Activated CD4-positive, alpha-beta T cell treated with anti-CD3 and anti-CD28 coated beads, Interleukin-2, amount 50 U/mL, for 16 hours (primary cell): ENCODE results near the gene CLDN3.
"Not testable (repeated sequence)": the region's sequence is repeated elsewhere in the genome, so short reads cannot be mapped to it uniquely, and the experiment has no call there.

Experiments
- DNase-seq: peaks from one replicate; pipeline ENCODE4 v3.0.0-alpha.2; 2020

CLDN3 gene

GRCh38 chr7:73735528-73735905, 34.6 kb downstream of the CLDN3 start:
- no peak for DNase-seq

DNA sequence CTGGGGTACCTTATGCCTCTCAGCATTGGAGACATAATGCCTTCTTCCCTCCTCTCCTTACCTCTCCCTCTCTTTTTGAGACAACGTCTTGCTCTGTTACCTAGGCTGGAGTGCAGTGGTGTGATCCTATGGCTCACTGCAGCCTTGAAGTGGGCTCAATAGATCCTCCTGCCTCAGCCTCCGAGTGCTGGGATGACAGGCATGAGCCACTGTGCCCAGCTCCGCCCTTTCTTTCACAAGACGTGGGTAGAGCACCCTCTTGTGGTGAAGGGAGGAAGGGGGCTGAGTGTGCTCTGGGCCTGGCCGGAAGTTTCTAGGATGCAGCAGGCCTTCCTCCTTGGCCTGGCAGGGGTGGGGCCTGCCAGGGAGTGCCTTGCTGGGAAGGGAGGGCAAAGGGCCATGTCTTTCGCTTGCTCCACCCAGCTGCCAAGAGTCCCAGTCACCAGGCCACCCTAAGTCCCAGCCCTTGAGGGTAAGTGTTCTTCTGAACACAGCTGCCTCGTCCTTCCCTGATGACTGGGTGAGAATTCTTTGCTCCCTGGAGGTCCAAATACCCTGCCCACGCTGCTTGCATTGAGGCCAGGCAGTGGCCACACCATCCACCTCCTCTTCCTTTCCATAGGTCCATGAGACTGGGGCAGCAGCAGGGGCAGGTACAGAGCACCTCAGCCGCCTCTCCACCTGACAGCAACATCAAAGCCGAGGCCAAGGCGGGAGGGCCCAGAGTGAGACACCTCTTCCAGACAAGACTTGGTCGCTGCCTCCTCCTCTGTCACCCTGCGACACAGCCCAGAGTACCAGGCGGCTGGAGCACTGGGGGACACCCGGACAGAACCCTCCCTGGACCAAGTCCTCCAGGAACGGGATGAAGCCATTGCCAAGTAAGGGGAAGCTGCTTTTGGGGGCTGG, 35.2 kb downstream of the CLDN3 start:
- DNase-seq, result peak; percentile 90

GRCh38 chr7:73732397-73732796, 37.7 kb downstream of the CLDN3 start:
- DNase-seq, result no peak

DNA sequence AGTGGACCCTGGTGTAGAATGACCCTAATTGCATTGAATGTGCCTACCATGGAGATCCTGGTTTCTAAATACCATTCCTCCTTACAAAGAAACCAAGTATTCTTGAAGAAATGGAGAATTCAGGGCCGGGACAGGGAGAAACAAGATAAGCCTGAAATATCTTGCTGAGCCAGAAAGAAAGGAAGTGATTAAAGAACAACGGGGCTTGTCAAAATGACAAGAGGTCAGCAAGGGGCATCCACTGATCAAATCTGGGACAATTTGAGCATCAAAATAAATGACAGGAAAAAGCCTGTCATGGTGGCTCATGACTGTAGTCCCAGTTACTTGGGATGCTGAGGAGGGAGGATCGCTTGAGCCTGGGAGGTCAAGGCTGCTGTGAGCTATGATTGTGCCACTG, 39.6 kb downstream of the CLDN3 start:
- no peak for DNase-seq

GRCh38 chr7:73728551-73728950, 41.5 kb downstream of the CLDN3 start:
- DNase-seq, result no peak

GRCh38 chr7:73727952-73728351, 42.1 kb downstream of the CLDN3 start:
- DNase-seq, result no peak

DNA sequence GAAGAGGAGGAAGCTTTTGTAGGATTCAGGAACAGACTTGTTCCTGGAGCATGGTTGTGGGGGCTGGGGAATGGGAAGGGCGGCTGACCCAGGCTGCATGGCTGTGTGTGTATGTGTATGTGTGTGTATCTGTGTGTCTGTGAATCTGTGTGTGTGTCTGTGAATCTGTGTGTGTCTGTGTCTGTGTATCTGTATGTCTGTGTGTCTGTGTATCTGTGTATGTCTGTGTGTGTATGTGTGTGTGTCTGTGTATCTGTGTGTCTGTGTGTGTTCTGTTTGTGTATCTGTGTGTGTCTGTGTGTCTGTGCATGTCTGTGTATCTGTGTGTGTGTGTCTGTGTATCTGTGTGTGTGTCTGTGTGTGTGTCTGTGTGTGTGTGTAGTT, 44.0 kb downstream of the CLDN3 start:
- DNase-seq, result no peak

DNA sequence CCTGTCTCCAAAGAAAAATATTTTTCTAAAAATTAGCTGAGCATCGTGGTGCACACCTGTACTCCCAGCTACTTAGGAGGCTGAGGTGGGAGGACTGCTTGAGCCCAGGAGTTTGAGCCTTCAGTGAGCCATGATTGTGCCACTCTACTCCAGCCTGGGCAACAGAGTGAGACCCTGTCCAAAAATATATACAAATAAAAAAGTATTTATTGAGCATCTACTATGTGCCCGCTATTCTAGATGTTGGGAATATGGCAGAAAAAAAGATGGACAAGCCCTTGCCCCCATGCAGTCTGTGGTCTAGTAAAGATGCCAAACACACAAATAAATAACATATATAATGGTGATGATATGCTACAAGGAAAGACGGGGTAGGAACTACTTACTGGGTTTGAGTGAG, 46.3 kb downstream of the CLDN3 start:
- no peak for DNase-seq

DNA sequence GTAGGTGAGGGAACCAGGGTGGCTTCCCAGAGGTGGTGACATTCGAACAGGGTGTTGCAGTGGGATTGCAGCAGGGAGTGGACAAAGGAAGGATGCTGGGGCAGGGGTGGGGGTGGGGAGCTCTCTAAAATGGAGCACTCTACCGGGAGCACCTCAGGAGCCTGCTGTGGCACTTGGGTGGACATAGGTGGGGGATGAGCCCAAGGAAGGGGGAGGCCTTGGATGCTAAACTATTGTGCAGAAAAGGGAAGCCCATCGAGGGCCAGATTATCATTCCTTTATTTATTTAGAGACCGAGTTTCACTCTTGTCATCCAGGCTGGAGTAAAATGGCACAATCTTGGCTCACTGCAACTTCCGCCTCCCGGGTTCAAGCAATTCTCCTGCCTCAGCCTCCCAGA, 47.3 kb downstream of the CLDN3 start:
- no peak for DNase-seq

DNA sequence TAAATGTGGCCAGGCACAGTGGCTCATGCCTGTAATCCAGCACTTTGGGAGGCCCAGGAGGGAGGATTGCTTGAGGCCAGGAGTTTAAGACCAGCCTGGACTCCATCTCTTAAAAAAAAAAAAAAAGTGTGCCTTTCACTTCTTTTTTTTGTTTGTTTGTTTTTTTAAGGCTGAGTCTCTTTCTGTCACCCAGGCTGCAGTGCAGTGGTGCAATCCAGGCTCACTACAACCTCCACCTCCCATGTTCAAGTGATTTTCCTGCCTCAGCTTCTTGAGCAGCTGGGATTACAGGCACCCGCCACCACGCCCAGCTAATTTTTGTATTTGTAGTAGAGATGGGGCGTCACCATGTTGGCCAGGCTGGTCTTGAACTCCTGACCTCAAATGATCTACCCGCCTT, 47.9 kb downstream of the CLDN3 start:
- not testable (repeated sequence) for DNase-seq

- DNase-seq, result no peak
Observed at GRCh38 chr7:73721377-73721817, 48.7 kb downstream of the CLDN3 start.

DNA sequence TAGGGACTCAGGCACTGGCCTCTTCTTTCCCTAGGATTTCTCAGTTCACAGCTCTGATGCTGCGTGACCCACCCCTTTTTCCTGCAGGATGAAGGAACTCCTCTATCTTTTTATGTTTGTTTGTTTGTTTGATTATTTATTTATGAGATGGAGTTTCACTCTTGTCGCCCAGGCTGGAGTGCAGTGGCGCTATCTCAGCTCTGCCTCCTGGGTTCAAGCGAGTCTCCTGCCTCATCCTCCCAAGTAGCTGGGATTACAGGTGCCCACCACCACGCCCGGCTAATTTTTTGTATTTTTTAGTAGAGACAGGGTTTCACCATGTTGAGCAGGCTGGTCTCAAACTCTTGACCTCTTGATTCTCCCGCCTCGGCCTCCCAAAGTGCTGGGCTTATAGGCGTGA, 49.6 kb downstream of the CLDN3 start:
- DNase-seq, result not testable (repeated sequence)

DNA sequence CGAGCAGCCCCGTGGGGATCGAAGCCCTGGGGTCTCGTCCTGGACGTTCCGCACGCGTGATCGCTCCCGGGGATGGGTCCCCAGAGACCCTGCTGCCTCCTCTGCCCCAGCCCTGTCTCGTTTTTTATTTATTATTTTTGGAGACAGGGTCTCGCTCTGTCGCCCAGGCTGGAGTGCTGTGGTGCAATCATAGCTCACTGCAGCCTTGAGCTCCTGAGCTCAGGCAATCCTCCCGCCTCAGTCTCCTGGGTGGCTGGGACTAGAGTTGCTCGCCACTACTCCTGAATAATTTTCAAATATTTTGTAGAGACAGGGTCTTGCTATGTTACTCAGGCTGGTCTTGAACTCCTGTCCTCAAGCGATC, 50.3 kb downstream of the CLDN3 start:
- no peak for DNase-seq
